Measurements from ENCODE around the gene PRSS33.

The PRSS33 gene

GRCh38 chr16:2787406-2787805 is at the start of gene PRSS33:
Gene PRSS33, minus strand, starts transcription at chr16:2787560. Its CDS starts 1,013 bp downstream, at chr16:2786547.
- TF ChIP-seq CTCF (IDR thresholded peaks at IDR 0.05; ENCODE audit: borderline replicate concordance, control extremely low read depth, extremely low read depth, insufficient read depth, missing control alignments): no peak
- in situ Hi-C loops (cut with MboI; ENCODE audit: low sequenced_read_pairs, unreplicated experiment): no loop called here

GRCh38 chr16:2836646-2837508 is 49.5 kb upstream of the PRSS33 start:
- no peak for TF ChIP-seq CTCF (IDR thresholded peaks at IDR 0.05; ENCODE audit: borderline replicate concordance, control extremely low read depth, extremely low read depth, insufficient read depth, missing control alignments)
- in situ Hi-C loops (cut with MboI; ENCODE audit: low sequenced_read_pairs, unreplicated experiment): no loop called here
- DNase-seq (ENCODE audit: low spot score): no peak

More at GRCh38 chr16:2787406-2787805, at the start of gene PRSS33:
- DNase-seq (ENCODE audit: low spot score): no peak

GRCh38 chr16:2835638-2836493 is 48.5 kb upstream of the PRSS33 start:
- TF ChIP-seq CTCF (IDR thresholded peaks at IDR 0.05; ENCODE audit: borderline replicate concordance, control extremely low read depth, extremely low read depth, insufficient read depth, missing control alignments): no peak
- no peak for DNase-seq (ENCODE audit: low spot score)
- in situ Hi-C loops (cut with MboI; ENCODE audit: low sequenced_read_pairs, unreplicated experiment): no loop called here

GRCh38 chr16:2834968-2835367 is 47.6 kb upstream of the PRSS33 start:
- TF ChIP-seq CTCF (IDR thresholded peaks at IDR 0.05; ENCODE audit: borderline replicate concordance, control extremely low read depth, extremely low read depth, insufficient read depth, missing control alignments): no peak
- in situ Hi-C loops (cut with MboI; ENCODE audit: low sequenced_read_pairs, unreplicated experiment): no loop called here
- no peak for DNase-seq (ENCODE audit: low spot score)

GRCh38 chr16:2833776-2834175 is 46.4 kb upstream of the PRSS33 start:
- no peak for TF ChIP-seq CTCF (IDR thresholded peaks at IDR 0.05; ENCODE audit: borderline replicate concordance, control extremely low read depth, extremely low read depth, insufficient read depth, missing control alignments)
- in situ Hi-C loops (cut with MboI; ENCODE audit: low sequenced_read_pairs, unreplicated experiment): no loop called here
- no peak for DNase-seq (ENCODE audit: low spot score)

- DNase-seq (ENCODE audit: low spot score): no peak
These were observed 43.8 kb upstream of the PRSS33 start for GRCh38 chr16:2831203-2831602.

More at GRCh38 chr16:2831203-2831602, 43.8 kb upstream of the PRSS33 start:
- in situ Hi-C loops (cut with MboI; ENCODE audit: low sequenced_read_pairs, unreplicated experiment): no loop called here
- no peak for TF ChIP-seq CTCF (IDR thresholded peaks at IDR 0.05; ENCODE audit: borderline replicate concordance, control extremely low read depth, extremely low read depth, insufficient read depth, missing control alignments)

Data from GM13976 (cell line).